CD4-positive, alpha-beta T cell treated with Interferon gamma for 1 hour (primary cell): ENCODE data around the gene ARID5A.

Experiments
- DNase-seq: peaks from one replicate; pipeline ENCODE4 v3.0.0-alpha.2; 2020

The ARID5A gene

GRCh38 chr2:96558485-96558884 is 21.9 kb downstream of the ARID5A start:
- DNase-seq = no peak

GRCh38 chr2:96564026-96564425 is 27.5 kb downstream of the ARID5A start:
- no peak for DNase-seq

GRCh38 chr2:96564563-96564962 is 28.0 kb downstream of the ARID5A start:
- DNase-seq = no peak

GRCh38 chr2:96565111-96565510 is 28.6 kb downstream of the ARID5A start:
- DNase-seq = no peak

GRCh38 chr2:96568094-96568493 is 31.5 kb downstream of the ARID5A start:
- DNase-seq = no peak

- no peak for DNase-seq
These were observed 37.8 kb downstream of the ARID5A start for GRCh38 chr2:96574364-96574763.

- no peak for DNase-seq
These were observed 39.4 kb downstream of the ARID5A start for GRCh38 chr2:96575785-96576456.

GRCh38 chr2:96577501-96577900 is 40.9 kb downstream of the ARID5A start:
- DNase-seq = no peak

- no peak for DNase-seq
These were observed 42.2 kb downstream of the ARID5A start for GRCh38 chr2:96578731-96579130.

- no peak for DNase-seq
These were observed 42.9 kb downstream of the ARID5A start for GRCh38 chr2:96579422-96579821.

GRCh38 chr2:96580771-96581170 is 44.2 kb downstream of the ARID5A start:
- DNase-seq = no peak

- DNase-seq = no peak
These were observed 47.5 kb downstream of the ARID5A start for GRCh38 chr2:96584017-96584416.

- no peak for DNase-seq
These were observed 51.3 kb downstream of the ARID5A start for GRCh38 chr2:96587843-96588242.

- DNase-seq = no peak
These were observed 54.5 kb downstream of the ARID5A start for GRCh38 chr2:96591054-96591453.

- DNase-seq = no peak
These were observed 54.9 kb downstream of the ARID5A start for GRCh38 chr2:96591494-96591893.

GRCh38 chr2:96594282-96594681 is 57.7 kb downstream of the ARID5A start:
- DNase-seq = no peak

GRCh38 chr2:96594691-96595152 is 58.2 kb downstream of the ARID5A start:
- no peak for DNase-seq

GRCh38 chr2:96596596-96596995 is 60.0 kb downstream of the ARID5A start:
- no peak for DNase-seq

GRCh38 chr2:96599941-96600340 is 63.4 kb downstream of the ARID5A start:
- no peak for DNase-seq

- DNase-seq = no peak
These were observed 65.1 kb downstream of the ARID5A start for GRCh38 chr2:96601382-96602292.
